HEK293 (cell line): ENCODE measurements around the gene RDH12.

ENCODE experiments used
- CTCF ChIA-PET: fragments of 350-600 bp; formaldehyde crosslinking; extraction: SDS; loops from one replicate; lab custom pipeline; 2021; ENCODE audit warnings: antibody characterized with exemption; lab: Yijun Ruan, JAX
- POLR2A ChIA-PET: fragments of 300-600 bp; formaldehyde crosslinking; extraction: SDS; loops from one replicate; lab custom pipeline; 2020; ENCODE audit warnings: antibody characterized with exemption, inconsistent platforms; lab: Yijun Ruan, JAX
- H3K27ac ChIP-seq: fragments of 200-500 bp; sonication (Bioruptor generic); 2 replicates; pipeline ENCODE4 v1.5.1; 2014; ENCODE audit warnings: low read depth, low read length, control low read depth, inconsistent platforms; ENCODE audit errors: extremely low read depth
- H3K36me3 ChIP-seq, 2 experiments: fragments of 200-500 bp in 1 of 2; sonication (Bioruptor generic) in 1 of 2; 1 replicate in 1 of 2; 2 replicates in 1 of 2; pipeline ENCODE4 v1.5.1; 2014 to 2017; ENCODE audit warnings: inconsistent platforms in 2 of 2, low read length in 2 of 2; ENCODE audit not compliant: control insufficient read depth in 2 of 2, insufficient read depth in 1 of 2
- H3K4me1 ChIP-seq: fragments of 200-500 bp; sonication (Bioruptor generic); 2 replicates; pipeline ENCODE4 v1.5.1; 2014; ENCODE audit warnings: mild to moderate bottlenecking, low read length, inconsistent platforms; ENCODE audit not compliant: control insufficient read depth, insufficient read depth
- H3K4me3 ChIP-seq: 2 replicates; pipeline ENCODE4 v1.5.1; 2011; ENCODE audit warnings: low read depth, mild to moderate bottlenecking, control low read depth, low read length, moderate library complexity
- H3K9me3 ChIP-seq: fragments of 200-500 bp; sonication (Bioruptor generic); 2 replicates; pipeline ENCODE4 v1.5.1; 2014; ENCODE audit warnings: low read depth, low read length, inconsistent platforms; ENCODE audit not compliant: control insufficient read depth, insufficient read depth
- FEZF1 ChIP-seq: fragments of 450-650 bp; formaldehyde crosslinking; IDR thresholded peaks from 2 replicates; pipeline ENCODE4 v1.5.1; 2016; ENCODE audit warnings: missing biosample characterization, missing genetic modification characterization
- KLF8 ChIP-seq: fragments of 450-650 bp; formaldehyde crosslinking; IDR thresholded peaks from 2 replicates; pipeline ENCODE4 v1.5.1; 2016; ENCODE audit warnings: missing biosample characterization, missing genetic modification characterization
- ZBTB1 ChIP-seq: fragments of 450-650 bp; formaldehyde crosslinking; IDR thresholded peaks from 2 replicates; pipeline ENCODE4 v1.5.1; 2016; ENCODE audit warnings: missing biosample characterization, missing genetic modification characterization
- ZBTB8A ChIP-seq: fragments of 450-650 bp; formaldehyde crosslinking; IDR thresholded peaks from 2 replicates; pipeline ENCODE4 v1.5.1; 2016; ENCODE audit warnings: missing biosample characterization, missing genetic modification characterization
- ZNF155 ChIP-seq: fragments of 450-650 bp; formaldehyde crosslinking; IDR thresholded peaks from 2 replicates; pipeline ENCODE4 v1.5.1; 2016; ENCODE audit warnings: missing biosample characterization, missing genetic modification characterization
- ZNF19 ChIP-seq: fragments of 450-650 bp; formaldehyde crosslinking; IDR thresholded peaks from 2 replicates; pipeline ENCODE4; 2016; ENCODE audit warnings: missing biosample characterization, missing genetic modification characterization, low read depth
- ZNF214 ChIP-seq: fragments of 450-650 bp; formaldehyde crosslinking; IDR thresholded peaks from 2 replicates; pipeline ENCODE4 v1.5.1; 2017; ENCODE audit warnings: missing biosample characterization, mild to moderate bottlenecking, missing genetic modification characterization, borderline replicate concordance
- ZNF248 ChIP-seq: fragments of 450-650 bp; formaldehyde crosslinking; IDR thresholded peaks from 2 replicates; pipeline ENCODE4 v1.5.1; 2017; ENCODE audit warnings: missing biosample characterization, missing genetic modification characterization
- ZNF280D ChIP-seq: fragments of 450-650 bp; formaldehyde crosslinking; IDR thresholded peaks from 2 replicates; pipeline ENCODE4 v1.5.1; 2016; ENCODE audit warnings: missing biosample characterization, missing genetic modification characterization
- ZNF350 ChIP-seq: fragments of 450-650 bp; formaldehyde crosslinking; IDR thresholded peaks from 2 replicates; pipeline ENCODE4 v1.5.0; 2017; ENCODE audit warnings: missing biosample characterization, mild to moderate bottlenecking, missing genetic modification characterization
- ZNF391 ChIP-seq: fragments of 450-650 bp; formaldehyde crosslinking; IDR thresholded peaks from 2 replicates; pipeline ENCODE4 v1.5.1; 2016; ENCODE audit warnings: low read depth, missing biosample characterization, missing genetic modification characterization, borderline replicate concordance
- ZNF48 ChIP-seq: fragments of 450-650 bp; formaldehyde crosslinking; IDR thresholded peaks from 2 replicates; pipeline ENCODE4 v1.5.1; 2016; ENCODE audit warnings: missing biosample characterization, missing genetic modification characterization
- ZNF629 ChIP-seq: fragments of 450-650 bp; formaldehyde crosslinking; IDR thresholded peaks from 2 replicates; pipeline ENCODE4 v1.5.1; 2017; ENCODE audit warnings: missing biosample characterization, missing genetic modification characterization
- ZNF791 ChIP-seq: fragments of 450-650 bp; formaldehyde crosslinking; IDR thresholded peaks from 2 replicates; pipeline ENCODE4 v1.5.1; 2016; ENCODE audit warnings: missing biosample characterization, missing genetic modification characterization
- ZNF792 ChIP-seq: fragments of 450-650 bp; formaldehyde crosslinking; IDR thresholded peaks from 2 replicates; pipeline ENCODE4 v1.5.1; 2016; ENCODE audit warnings: missing biosample characterization, missing genetic modification characterization
- ZNF837 ChIP-seq: fragments of 450-650 bp; formaldehyde crosslinking; IDR thresholded peaks from 2 replicates; pipeline ENCODE4 v1.5.1; 2016; ENCODE audit warnings: missing biosample characterization, missing genetic modification characterization
- ZNF843 ChIP-seq: fragments of 450-650 bp; formaldehyde crosslinking; IDR thresholded peaks from 2 replicates; pipeline ENCODE4 v1.5.1; 2016; ENCODE audit warnings: missing biosample characterization, missing genetic modification characterization
- ZSCAN4 ChIP-seq: fragments of 450-650 bp; formaldehyde crosslinking; IDR thresholded peaks from 2 replicates; pipeline ENCODE4 v1.5.1; 2017; ENCODE audit warnings: missing biosample characterization, missing genetic modification characterization
- ZSCAN5A ChIP-seq: fragments of 450-650 bp; formaldehyde crosslinking; IDR thresholded peaks from 2 replicates; pipeline ENCODE4 v1.5.1; 2016; ENCODE audit warnings: missing biosample characterization, missing genetic modification characterization
- TF ChIP-seq, protein P1 (sequence below): fragments of 450-650 bp; formaldehyde crosslinking; IDR thresholded peaks from 2 replicates; pipeline ENCODE4 v1.5.1; 2016; ENCODE audit warnings: missing biosample characterization, missing genetic modification characterization
- TF ChIP-seq, protein P2 (sequence below): fragments of 450-650 bp; formaldehyde crosslinking; IDR thresholded peaks from 2 replicates; pipeline ENCODE4 v1.5.1; 2016; ENCODE audit warnings: missing biosample characterization, missing genetic modification characterization
- TF ChIP-seq, protein P3 (sequence below): fragments of 450-650 bp; formaldehyde crosslinking; IDR thresholded peaks from 2 replicates; pipeline ENCODE4 v1.5.1; 2016; ENCODE audit warnings: missing biosample characterization, missing genetic modification characterization, borderline replicate concordance

Gene RDH12

DNA sequence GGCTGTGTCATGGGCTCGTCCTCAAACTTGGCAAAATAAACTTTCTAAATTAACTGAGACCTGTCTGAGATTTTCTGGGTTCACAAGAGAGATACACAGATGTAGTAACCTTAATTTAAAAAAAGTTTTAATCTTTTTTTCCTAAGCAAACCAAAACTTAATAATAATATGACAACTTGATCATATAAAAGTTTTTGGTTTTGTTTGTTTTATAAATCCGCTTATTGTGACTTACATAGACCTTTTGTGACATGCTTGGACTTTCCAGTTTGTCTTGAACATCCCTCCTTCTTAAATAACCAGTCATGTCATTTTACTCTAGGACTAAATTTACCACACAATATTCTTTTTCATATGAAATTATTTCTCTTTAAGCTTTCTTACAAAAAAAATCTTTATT lies 8.5 kb downstream of the RDH12 start (continued):
- no peak for TF ChIP-seq ZSCAN4 (tag by site-specific recombination)
- TF ChIP-seq, protein P1, sequence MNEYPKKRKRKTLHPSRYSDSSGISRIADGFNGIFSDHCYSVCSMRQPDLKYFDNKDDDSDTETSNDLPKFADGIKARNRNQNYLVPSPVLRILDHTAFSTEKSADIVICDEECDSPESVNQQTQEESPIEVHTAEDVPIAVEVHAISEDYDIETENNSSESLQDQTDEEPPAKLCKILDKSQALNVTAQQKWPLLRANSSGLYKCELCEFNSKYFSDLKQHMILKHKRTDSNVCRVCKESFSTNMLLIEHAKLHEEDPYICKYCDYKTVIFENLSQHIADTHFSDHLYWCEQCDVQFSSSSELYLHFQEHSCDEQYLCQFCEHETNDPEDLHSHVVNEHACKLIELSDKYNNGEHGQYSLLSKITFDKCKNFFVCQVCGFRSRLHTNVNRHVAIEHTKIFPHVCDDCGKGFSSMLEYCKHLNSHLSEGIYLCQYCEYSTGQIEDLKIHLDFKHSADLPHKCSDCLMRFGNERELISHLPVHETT (tag by site-specific recombination), result no peak
- no peak for TF ChIP-seq ZNF843

GRCh38 chr14:67717048-67717447 lies 15.4 kb downstream of the RDH12 start:
- TF ChIP-seq ZNF792 (tag by site-specific recombination), result no peak
- no peak for TF ChIP-seq ZNF837 (tag by site-specific recombination)
- no peak for TF ChIP-seq ZNF391 (tag by site-specific recombination)
- TF ChIP-seq ZNF280D (tag by site-specific recombination), result no peak
- TF ChIP-seq ZNF248, result no peak
- ChIA-PET CTCF (interaction anchor here (1.2 to 5.4 kb wide), 2 partner anchors 12 to 13 kb away, joined by 3 to 31 read pairs; no protein-coding TSS in a partner anchor), POLR2A (no interaction called here)
- Histone ChIP-seq H3K4me3 (no peak overlapping the region), H3K27ac (no peak overlapping the region), H3K36me3 (no peaks in the 10 kb centered on the region), H3K4me1 (no peaks in the 10 kb centered on the region), H3K9me3 (no peaks in the 10 kb centered on the region)

- POLR2A ChIA-PET, result no interaction called here
- no peaks in the 10 kb centered on the region for H3K36me3 ChIP-seq
- no peak overlapping the region for H3K27ac ChIP-seq
- CTCF ChIA-PET, result interaction anchor here (0.6 to 1.2 kb wide), 3 partner anchors 13 to 784 kb away, joined by 3 to 4 read pairs (median 3); no protein-coding TSS in a partner anchor
- H3K4me3 ChIP-seq, result no peak overlapping the region
- no peaks in the 10 kb centered on the region for H3K4me1 ChIP-seq
- no peaks in the 10 kb centered on the region for H3K9me3 ChIP-seq
- TF ChIP-seq FEZF1 (tag by site-specific recombination) (no peak), ZNF155 (tag by site-specific recombination) (no peak), ZNF350 (tag by site-specific recombination) (no peak), ZNF629 (tag by site-specific recombination) (no peak), ZNF214 (no peak), ZNF791 (tag by site-specific recombination) (no peak), ZNF48 (tag by site-specific recombination) (no peak), ZSCAN5A (no peak), ZBTB8A (tag by site-specific recombination) (no peak), KLF8 (tag by site-specific recombination) (no peak), ZNF19 (no peak), ZBTB1 (no peak)
- TF ChIP-seq, protein P2, sequence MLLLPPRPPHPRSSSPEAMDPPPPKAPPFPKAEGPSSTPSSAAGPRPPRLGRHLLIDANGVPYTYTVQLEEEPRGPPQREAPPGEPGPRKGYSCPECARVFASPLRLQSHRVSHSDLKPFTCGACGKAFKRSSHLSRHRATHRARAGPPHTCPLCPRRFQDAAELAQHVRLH (tag by site-specific recombination), result no peak
- TF ChIP-seq, protein P3, sequence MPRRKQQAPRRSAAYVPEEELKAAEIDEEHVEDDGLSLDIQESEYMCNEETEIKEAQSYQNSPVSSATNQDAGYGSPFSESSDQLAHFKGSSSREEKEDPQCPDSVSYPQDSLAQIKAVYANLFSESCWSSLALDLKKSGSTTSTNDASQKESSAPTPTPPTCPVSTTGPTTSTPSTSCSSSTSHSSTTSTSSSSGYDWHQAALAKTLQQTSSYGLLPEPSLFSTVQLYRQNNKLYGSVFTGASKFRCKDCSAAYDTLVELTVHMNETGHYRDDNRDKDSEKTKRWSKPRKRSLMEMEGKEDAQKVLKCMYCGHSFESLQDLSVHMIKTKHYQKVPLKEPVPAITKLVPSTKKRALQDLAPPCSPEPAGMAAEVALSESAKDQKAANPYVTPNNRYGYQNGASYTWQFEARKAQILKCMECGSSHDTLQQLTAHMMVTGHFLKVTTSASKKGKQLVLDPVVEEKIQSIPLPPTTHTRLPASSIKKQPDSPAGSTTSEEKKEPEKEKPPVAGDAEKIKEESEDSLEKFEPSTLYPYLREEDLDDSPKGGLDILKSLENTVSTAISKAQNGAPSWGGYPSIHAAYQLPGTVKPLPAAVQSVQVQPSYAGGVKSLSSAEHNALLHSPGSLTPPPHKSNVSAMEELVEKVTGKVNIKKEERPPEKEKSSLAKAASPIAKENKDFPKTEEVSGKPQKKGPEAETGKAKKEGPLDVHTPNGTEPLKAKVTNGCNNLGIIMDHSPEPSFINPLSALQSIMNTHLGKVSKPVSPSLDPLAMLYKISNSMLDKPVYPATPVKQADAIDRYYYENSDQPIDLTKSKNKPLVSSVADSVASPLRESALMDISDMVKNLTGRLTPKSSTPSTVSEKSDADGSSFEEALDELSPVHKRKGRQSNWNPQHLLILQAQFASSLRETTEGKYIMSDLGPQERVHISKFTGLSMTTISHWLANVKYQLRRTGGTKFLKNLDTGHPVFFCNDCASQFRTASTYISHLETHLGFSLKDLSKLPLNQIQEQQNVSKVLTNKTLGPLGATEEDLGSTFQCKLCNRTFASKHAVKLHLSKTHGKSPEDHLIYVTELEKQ (tag by site-specific recombination), result no peak
Observed at GRCh38 chr14:67718265-67718664, 16.6 kb downstream of the RDH12 start.
